ENCODE results near the gene NDUFAF8.

Gene NDUFAF8

GRCh38 chr17:81237591-81238489 is 1.3 kb upstream of the NDUFAF8 start:
- TF ChIP-seq REST (IDR thresholded peaks at IDR 0.05; ENCODE audit: insufficient read depth in 1 of 2, low read depth in 2 of 2, low read length in 2 of 2): no peak
- no peak for TF ChIP-seq FOXP2 (optimal IDR thresholded peaks at IDR 0.05; ENCODE audit: borderline replicate concordance, extremely low read depth, extremely low read length, insufficient read depth)
- TF ChIP-seq POLR2AphosphoS5 (IDR thresholded peaks at IDR 0.05; ENCODE audit: low read depth, low read length): no peak

- TF ChIP-seq FOXP2 (optimal IDR thresholded peaks at IDR 0.05; ENCODE audit: borderline replicate concordance, extremely low read depth, extremely low read length, insufficient read depth) (no peak), SIN3A (IDR thresholded peaks at IDR 0.05; ENCODE audit: borderline replicate concordance, insufficient read depth, low read length) (no peak), POLR2AphosphoS5 (IDR thresholded peaks at IDR 0.05; ENCODE audit: low read depth, low read length) (no peak), TAF1 (IDR thresholded peaks at IDR 0.05; ENCODE audit: borderline replicate concordance, insufficient read depth, low read length) (no peak), REST (IDR thresholded peaks at IDR 0.05; ENCODE audit: insufficient read depth in 1 of 2, low read depth in 2 of 2, low read length in 2 of 2) (no peak)
Observed at GRCh38 chr17:81238490-81238814, 666 bp upstream of the NDUFAF8 start.

- TF ChIP-seq SIN3A (IDR thresholded peaks at IDR 0.05; ENCODE audit: borderline replicate concordance, insufficient read depth, low read length): no peak
Observed at GRCh38 chr17:81239714-81240555, 817 bp downstream of the NDUFAF8 start.

GRCh38 chr17:81240761-81241160 is 1.6 kb downstream of the NDUFAF8 start:
- TF ChIP-seq POLR2AphosphoS5 (IDR thresholded peaks at IDR 0.05; ENCODE audit: low read depth, low read length): no peak
- TF ChIP-seq SIN3A (IDR thresholded peaks at IDR 0.05; ENCODE audit: borderline replicate concordance, insufficient read depth, low read length): no peak
- no peak for TF ChIP-seq TAF1 (IDR thresholded peaks at IDR 0.05; ENCODE audit: borderline replicate concordance, insufficient read depth, low read length)
- no peak for TF ChIP-seq REST (IDR thresholded peaks at IDR 0.05; ENCODE audit: insufficient read depth in 1 of 2, low read depth in 2 of 2, low read length in 2 of 2)
- no peak for TF ChIP-seq FOXP2 (optimal IDR thresholded peaks at IDR 0.05; ENCODE audit: borderline replicate concordance, extremely low read depth, extremely low read length, insufficient read depth)

- TF ChIP-seq POLR2AphosphoS5 (IDR thresholded peaks at IDR 0.05; ENCODE audit: low read depth, low read length) (no peak), FOXP2 (optimal IDR thresholded peaks at IDR 0.05; ENCODE audit: borderline replicate concordance, extremely low read depth, extremely low read length, insufficient read depth) (no peak), SIN3A (IDR thresholded peaks at IDR 0.05; ENCODE audit: borderline replicate concordance, insufficient read depth, low read length) (no peak), REST (IDR thresholded peaks at IDR 0.05; ENCODE audit: insufficient read depth in 1 of 2, low read depth in 2 of 2, low read length in 2 of 2) (no peak), TAF1 (IDR thresholded peaks at IDR 0.05; ENCODE audit: borderline replicate concordance, insufficient read depth, low read length) (no peak)
Observed at GRCh38 chr17:81241203-81241602, 2.1 kb downstream of the NDUFAF8 start.
